Sciatic nerve (tissue), 2 donors: ENCODE results near the gene ADH1A. TPM values are rescaled to one million over a fixed set of nuclear protein-coding genes. Genes with fewer than 3 reads are reported as not detected.
A peak's percentile ranks its signal among the peaks of the same experiment; 100 is the strongest.
"Not testable (repeated sequence)": the region's sequence is repeated elsewhere in the genome, so short reads cannot be mapped to it uniquely, and the experiment has no call there.

Experiments
- ATAC-seq: fragments of 200-7000 bp; cut with Tn5 transposase; one replicate; pipeline ENCODE4 v1.9.1; 2020; ENCODE audit warnings: mild to moderate bottlenecking, moderate library complexity
- DNase-seq: peaks from one replicate; pipeline ENCODE4 v3.0.0-alpha.2; 2020; ENCODE audit warnings: low spot score
- intact Hi-C: fragments of 100-400 bp; cut with DNase I; formaldehyde crosslinking; loops from one replicate; pipeline ENCODE4 v1.14.2; 2022
- total RNA-seq: library from RNA; stranded (reverse); fragmentation: NEBNext Ultra II Directional; extraction: Animal tissue kit (Norgen Biotek cat#: 25700); gene quantifications from one replicate; pipeline ENCODE4 v1.2.1, GENCODE V29; 2021
- donor health status: DM: no; HTN: no; CAD: no.
- donor health status: DM: no; HTN: no; CAD: no.

Gene ADH1A
- total RNA-seq, 1 donor from 2014 or later = 2.8 TPM

DNA sequence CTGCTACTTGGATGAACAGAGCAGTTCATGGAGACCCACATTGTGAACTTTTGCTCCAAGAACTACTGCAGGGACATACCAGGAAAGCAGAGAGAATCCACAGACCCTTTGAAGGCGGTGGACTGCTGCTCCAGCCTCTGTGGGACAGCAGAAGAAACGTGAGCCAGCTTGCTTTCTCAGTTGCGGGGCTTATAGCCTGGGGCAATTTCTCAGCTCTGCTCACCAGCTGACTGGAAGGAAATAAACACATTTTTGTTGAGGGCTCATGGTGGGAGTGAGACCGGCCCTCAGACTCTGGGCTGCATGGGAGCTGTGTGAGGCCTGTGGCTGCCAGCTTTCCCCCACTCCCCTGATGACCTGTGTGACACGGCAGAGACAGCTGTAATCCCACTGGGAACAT is 2.6 kb upstream of the ADH1A start:
- intact Hi-C loops = no loop called here

DNA sequence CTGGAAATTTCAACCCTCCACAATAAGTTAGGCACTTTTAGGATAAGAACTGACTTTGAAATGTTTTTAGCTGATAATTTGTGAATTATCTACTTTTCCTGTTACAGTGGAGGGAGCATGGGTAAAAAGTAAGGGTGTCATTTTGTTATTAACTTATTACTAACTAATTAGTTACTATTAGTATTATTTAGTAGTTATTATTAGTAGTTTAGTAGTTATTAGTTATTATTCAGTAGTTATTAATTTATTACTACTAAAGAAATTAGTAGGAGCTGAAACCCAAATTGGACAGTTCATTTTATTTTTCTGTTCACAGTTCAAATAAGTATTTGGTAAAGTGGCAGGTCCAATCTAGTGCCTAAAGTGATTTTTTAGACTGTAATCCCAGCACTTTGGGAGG is 5.4 kb downstream of the ADH1A start:
- intact Hi-C loops = no loop called here
- no peak for ATAC-seq
- no peak for DNase-seq

More for the DNA sequence above, 2.6 kb upstream of the ADH1A start:
- no peak for ATAC-seq
- DNase-seq = no peak

DNA sequence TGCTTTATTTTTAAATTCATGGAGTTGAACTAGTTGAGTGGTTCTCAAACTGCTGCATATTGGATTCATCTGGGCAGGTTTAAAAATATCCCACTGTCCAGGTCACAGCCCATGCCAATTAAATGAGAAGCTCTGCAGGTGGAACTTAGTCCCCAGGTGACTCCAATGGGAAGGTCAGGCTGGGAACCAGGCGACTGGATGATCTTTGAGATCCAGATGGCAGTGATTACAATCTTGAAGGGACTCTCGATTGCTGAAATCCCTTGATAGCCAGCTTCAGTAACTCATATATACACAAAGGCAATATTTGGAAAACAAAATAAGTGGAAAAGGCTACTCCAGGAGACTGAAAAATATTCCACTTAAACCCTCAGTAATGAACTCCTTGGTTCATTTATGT is 8.1 kb downstream of the ADH1A start:
- DNase-seq = no peak
- ATAC-seq = no peak
- intact Hi-C loops = no loop called here

DNA sequence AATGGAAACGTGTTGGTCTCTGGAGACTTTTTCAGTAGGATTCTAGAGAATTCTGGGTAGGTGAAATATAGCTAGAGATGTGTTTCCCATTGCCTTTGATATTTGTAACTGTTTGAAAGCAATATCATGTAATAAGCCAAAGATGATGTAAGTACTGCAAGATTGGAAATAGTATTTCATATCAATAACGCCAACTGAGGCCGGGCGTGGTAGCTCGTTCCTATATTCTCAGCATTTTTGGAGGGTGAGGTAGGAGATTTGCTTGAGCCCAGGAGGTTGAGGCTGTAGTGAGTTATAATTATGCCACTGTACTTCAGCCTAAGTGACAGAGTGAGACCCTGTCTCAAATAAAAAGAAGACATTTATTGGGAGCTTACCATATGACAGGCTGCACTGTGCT is 9.5 kb downstream of the ADH1A start:
- intact Hi-C loops = no loop called here
- DNase-seq (no peak), ATAC-seq (no peak)

DNA sequence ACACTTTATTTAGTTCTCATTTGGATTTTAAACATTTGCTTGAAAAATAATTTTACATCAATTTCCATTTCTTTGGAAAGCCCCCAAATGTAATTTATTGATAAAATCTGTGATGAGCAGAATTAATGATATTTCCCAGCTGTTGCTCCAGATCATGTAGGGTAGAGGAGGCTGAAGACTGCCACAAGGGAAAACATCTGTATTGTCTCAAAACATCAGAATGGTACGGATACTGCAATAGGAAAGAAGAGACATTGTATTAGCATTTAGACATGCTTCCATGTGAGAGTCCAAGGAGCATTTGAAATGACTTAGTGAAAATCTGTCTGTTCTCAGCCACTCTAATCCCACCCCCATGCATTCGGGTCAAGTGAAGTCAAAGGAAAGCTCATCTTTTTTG is 14.4 kb downstream of the ADH1A start:
- ATAC-seq (no peak), DNase-seq (no peak)
- intact Hi-C loops = no loop called here

DNA sequence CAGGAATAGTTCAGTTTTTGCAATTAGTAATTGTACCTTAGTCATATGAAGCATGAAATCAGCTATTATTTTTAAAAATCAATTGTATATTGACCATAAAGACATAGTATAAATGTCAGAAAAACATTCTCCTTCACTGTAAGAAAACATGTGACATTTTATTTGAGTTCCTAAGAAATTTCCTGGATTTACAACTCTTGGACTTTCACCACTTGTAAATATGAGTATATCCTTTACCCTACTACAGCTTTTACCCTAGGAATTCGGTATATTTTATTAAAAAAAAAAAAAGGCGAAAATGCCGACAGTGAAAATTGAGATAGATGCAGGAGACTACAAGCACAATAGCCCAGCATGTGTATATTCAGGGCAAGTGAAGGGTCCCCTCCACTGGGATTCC is 14.9 kb downstream of the ADH1A start:
- intact Hi-C loops = no loop called here
- DNase-seq = no peak
- no peak for ATAC-seq

DNA sequence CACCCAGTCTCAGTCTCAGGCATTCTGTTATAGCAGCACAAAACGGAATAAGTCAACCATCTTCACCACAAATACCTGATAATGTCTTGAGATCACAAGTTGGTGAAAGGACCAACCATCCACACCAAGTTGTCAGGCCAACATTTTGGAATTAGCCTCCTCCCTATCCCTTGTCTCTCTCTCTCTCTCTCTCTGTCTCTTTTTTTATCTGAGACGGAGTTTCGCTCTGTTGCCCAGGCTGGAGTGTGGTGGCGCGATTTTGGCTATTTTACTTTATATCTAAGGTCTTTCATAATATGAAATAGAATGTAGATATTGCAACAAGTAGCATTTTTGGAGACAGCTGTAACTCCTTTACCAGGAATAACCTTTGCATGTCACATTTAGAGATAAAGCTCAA is 15.7 kb downstream of the ADH1A start:
- intact Hi-C loops = no loop called here
- DNase-seq (no peak), ATAC-seq (no peak)

DNA sequence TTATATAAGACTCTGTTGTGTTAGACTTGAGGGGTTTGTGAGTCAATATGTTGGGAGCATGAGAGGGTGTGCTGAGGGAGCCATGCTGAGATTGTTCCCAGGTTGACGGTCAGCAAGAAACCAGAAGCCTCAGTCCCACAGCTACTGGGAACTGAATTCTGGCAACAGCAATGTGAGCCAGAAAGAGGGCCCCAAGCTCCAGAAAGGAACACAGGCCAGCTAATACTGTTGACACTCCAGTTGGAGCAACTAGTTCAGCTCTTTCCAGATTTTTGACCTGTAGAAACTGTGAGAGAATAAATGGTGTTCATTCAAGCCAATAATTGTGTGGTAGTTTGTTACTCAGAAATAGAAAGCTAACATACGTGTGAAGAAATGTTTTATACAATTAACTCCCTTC is 17.1 kb downstream of the ADH1A start:
- DNase-seq = no peak
- intact Hi-C loops = no loop called here
- no peak for ATAC-seq

DNA sequence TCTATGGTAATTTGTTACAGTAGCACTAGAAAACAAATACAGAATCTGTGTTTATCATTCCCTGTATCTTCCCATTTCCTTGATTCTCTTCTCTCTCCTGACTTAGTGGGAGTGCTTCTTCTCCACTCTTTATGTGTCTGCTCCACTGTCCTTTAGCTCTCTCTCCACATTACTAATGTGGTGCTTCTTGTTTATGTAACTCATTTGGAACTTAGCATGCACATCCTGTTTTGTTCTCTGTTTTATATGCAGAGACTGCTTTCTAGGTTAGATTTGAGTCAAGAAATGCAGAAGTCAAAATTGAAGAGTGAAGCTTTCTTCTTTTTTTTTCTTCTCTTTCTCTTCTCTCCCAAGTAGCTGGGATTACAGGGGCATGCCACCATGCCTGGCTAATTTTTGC is 25.9 kb downstream of the ADH1A start:
- intact Hi-C loops = no loop called here
- DNase-seq (no peak), ATAC-seq (no peak)

DNA sequence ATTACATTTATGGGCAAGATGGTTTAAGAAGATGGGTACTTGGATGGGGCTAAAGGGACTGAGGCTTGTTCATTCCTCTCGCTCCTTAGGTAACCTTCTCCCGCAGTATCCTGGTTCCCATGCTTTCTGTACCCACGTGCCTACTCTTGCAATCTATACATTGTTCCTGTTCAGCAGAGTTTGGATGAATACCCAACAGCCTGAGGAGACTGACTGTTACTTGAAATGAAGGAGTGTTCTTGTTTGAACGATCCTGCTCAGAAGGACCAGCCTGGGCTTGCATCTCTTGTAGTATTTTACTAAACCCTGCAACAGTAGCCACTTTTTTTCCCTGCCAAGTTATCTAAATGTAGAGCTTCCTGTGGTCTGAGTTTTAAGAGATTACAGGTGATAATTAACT is 38.0 kb downstream of the ADH1A start:
- DNase-seq (no peak), ATAC-seq (no peak)
- intact Hi-C loops = no loop called here

DNA sequence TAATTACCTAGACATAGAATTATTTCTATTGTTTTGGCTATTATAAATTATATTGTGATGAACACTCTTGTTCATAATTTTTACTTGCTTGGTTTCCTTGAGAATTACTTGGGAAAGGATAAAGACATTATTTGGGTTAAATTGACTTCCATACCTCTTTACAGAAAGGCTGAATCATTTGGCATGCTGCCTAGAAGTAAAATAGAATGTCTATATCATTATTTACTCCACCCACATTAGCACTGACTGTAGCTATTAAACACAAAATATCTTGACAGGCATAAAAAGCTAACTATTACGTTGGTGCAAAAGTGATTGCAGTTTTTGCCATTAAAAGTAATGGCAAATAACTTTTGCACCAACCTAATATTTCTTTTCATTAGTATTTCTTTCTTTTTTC is 42.1 kb downstream of the ADH1A start:
- ATAC-seq = no peak
- DNase-seq = no peak
- intact Hi-C loops = no loop called here

DNA sequence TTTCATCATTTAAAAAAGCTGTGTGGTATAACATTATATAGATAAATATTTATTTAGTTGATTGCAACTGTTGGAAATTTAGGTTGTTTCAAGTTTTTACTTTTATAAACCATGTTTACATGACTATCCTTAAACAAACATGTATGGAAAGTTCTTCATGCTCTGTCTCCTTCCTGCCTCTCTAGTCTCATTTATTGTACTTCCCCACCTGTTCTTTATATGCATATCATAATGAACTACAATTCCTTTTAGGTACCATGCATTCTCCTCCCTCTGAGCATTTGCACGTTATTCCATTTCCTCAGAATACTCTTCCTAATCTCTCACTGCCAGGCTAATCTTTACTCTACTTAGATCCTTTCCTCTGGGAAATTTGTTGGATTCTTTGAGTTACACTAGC is 54.8 kb downstream of the ADH1A start:
- ATAC-seq (no peak), DNase-seq (no peak)
- intact Hi-C loops = no loop called here

DNA sequence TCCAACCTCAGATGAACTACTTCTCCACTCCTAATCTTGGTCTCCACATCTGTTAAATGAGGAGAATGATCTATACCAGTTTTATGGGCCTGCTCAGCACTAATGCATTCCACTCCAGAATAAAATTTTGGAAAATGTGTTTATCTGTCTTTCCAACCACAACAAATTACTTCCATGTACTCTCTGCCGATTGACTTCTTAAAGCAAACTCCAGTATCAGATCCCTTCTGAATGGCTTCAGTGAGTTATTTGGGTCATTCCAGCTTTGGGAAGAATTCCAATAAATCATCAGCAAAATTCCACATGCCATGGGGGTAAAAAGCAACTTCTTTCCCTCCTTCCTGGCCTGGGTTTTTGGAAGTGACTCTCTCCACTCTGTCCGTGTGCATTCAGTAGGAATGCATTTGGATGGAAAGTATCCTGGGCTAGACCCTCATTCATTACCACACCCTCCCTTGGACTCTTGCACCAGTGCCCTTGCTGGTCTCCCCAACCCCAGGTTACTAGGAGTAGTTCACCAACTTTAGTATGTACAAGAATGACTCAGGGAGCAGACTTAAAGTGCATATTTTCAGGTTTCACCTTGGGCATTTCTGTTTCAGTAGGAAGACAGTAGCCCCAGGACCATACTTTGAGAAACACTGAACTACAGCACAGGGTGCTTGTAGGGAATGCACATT is 56.3 kb downstream of the ADH1A start:
- ATAC-seq (peak; percentile 15), DNase-seq (no peak)
- intact Hi-C loops = no loop called here

DNA sequence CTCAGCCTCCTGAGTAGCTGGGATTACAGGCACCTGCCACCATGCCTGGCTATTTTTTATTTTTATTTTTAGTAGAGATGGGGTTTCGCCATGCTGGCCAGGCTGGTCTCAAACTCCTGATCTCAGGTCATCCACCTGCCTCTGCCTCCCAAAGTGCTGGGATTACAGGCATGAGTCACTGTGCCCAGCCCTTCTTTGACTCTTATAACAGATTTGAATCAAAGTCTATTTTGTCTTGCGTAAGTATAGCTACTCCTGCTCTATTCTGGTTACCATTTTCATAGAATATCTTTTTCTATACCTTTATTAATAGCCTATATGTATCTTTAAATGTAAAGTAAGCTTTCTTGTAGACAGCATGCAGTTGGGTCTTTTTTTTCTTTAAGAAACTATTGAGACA is 57.4 kb downstream of the ADH1A start:
- DNase-seq, intact Hi-C loops, ATAC-seq: not testable (repeated sequence)

DNA sequence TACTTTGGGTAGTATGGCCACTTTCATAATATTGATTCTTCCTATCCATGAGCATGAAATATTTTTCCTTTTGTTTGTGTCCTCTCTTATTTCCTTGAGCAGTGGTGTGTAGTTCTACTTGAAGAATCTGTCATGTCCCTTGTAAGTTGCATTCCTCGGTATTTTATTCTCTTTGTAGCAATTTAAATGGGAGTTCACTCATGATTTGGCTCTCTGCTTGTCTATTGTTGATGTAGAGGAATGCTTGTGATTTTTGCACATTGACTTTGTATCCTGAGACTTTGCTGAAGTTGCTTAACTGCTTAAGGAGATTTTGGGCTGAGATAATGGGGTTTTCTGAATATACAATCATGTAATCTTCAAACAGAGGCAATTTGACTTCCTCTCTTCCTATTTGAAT is 62.1 kb downstream of the ADH1A start:
- intact Hi-C loops, ATAC-seq, DNase-seq: not testable (repeated sequence)

DNA sequence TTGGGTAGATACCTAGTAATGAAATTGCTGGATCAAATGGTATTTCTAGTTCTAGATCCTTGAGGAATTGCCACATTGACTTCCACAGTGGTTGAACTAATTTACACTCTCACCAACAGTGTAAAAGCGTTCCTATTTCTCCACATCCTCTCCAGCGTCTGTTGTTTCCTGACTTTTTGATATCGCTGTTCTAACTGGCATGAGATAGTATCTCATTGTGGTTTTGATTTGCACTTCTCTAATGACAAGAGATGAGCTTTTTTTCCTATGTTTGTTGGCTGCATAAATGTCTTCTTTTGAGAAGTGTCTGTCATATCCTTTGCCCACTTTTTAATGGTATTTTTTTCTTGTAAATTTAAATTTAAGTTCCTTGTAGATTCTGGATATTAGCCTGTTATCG is 63.1 kb downstream of the ADH1A start:
- intact Hi-C loops, ATAC-seq, DNase-seq: not testable (repeated sequence)

Other genes starting within 250 kb of the ADH1A start
- gene ADH5, start 202.2 kb downstream of the ADH1A start, total RNA-seq = 126 TPM
- gene ADH4, start 146.7 kb downstream of the ADH1A start, total RNA-seq = 1.8 TPM
- gene ADH6, start 71.7 kb downstream of the ADH1A start, total RNA-seq = not detected
- 710 TPM for gene ADH1B, start 30.4 kb upstream of the ADH1A start, total RNA-seq
- 75.2 TPM for gene ADH1C, start 61.8 kb upstream of the ADH1A start, total RNA-seq
- gene ADH7, start 144.4 kb upstream of the ADH1A start, total RNA-seq = not detected
- gene C4orf17, start 220.0 kb upstream of the ADH1A start, total RNA-seq = not detected